ENCODE measurements around the gene BBS9. TPM values are rescaled to one million over a fixed set of nuclear protein-coding genes. Genes with fewer than 3 reads are reported as not detected.

Gene BBS9
- total RNA-seq, 1 donor from 2014 or later, result 28.4 TPM

DNA sequence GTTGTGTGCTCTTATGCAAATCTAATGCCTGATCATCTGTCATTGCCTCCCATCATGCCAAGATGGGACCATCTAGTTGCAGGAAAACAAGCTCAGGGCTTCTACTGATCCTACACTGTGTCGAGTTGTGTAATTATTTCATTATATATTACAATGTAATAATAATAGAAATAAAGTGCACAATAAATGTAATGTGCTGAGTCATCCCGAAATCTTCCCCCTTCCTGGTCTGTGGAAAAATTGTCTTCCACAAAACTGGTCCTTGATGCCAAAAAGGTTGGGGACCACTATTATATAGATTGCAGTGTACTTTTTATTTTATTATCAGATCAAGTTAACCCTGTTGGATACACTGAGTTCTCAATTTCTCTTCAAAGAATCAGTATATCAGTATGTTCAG, 50.2 kb downstream of the BBS9 start:
- Histone ChIP-seq H3K4me3 (no peak overlapping the region), H3K27ac (no peak overlapping the region), H3K9me3 (no peaks in the 10 kb centered on the region), H3K27me3 (ENCODE audit: low read depth) (no peaks in the 10 kb centered on the region), H3K36me3 (peaks cover 10% of the 10 kb centered on the region), H3K4me1 (no peaks in the 10 kb centered on the region)
- ATAC-seq (no peak), DNase-seq (no peak)
- intact Hi-C loops (cut with DNase I), result no loop called here
- TF ChIP-seq, protein P1, sequence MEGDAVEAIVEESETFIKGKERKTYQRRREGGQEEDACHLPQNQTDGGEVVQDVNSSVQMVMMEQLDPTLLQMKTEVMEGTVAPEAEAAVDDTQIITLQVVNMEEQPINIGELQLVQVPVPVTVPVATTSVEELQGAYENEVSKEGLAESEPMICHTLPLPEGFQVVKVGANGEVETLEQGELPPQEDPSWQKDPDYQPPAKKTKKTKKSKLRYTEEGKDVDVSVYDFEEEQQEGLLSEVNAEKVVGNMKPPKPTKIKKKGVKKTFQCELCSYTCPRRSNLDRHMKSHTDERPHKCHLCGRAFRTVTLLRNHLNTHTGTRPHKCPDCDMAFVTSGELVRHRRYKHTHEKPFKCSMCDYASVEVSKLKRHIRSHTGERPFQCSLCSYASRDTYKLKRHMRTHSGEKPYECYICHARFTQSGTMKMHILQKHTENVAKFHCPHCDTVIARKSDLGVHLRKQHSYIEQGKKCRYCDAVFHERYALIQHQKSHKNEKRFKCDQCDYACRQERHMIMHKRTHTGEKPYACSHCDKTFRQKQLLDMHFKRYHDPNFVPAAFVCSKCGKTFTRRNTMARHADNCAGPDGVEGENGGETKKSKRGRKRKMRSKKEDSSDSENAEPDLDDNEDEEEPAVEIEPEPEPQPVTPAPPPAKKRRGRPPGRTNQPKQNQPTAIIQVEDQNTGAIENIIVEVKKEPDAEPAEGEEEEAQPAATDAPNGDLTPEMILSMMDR (IDR thresholded peaks at IDR 0.05), result no peak

DNA sequence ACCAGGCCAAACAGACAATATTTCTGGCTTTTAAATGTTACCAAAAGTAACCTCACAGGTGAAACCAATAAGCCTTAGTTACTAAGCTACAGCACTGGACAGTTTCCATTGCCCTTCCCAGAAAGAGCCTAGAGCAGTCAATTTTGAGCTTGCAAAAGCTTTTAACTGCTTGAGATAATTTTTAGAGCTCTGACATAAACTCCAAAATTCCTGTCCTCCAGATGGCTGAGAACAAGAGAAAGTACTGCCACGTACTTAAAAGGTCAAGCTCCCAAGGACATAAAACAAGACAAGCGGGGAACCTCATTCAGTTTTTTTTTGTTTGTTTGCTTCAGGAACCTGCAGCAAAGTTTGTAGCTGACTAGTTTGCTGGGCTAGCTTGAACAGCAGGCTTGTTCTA, 54.1 kb downstream of the BBS9 start:
- H3K36me3 ChIP-seq, result peaks cover 10% of the 10 kb centered on the region
- no peaks in the 10 kb centered on the region for H3K27me3 ChIP-seq (ENCODE audit: low read depth)
- TF ChIP-seq, protein P1 (IDR thresholded peaks at IDR 0.05), result no peak
- no peaks in the 10 kb centered on the region for H3K4me1 ChIP-seq
- DNase-seq, result no peak
- H3K4me3 ChIP-seq, result no peak overlapping the region
- no peaks in the 10 kb centered on the region for H3K9me3 ChIP-seq
- intact Hi-C loops (cut with DNase I), result no loop called here
- no peak overlapping the region for H3K27ac ChIP-seq
- ATAC-seq, result no peak

DNA sequence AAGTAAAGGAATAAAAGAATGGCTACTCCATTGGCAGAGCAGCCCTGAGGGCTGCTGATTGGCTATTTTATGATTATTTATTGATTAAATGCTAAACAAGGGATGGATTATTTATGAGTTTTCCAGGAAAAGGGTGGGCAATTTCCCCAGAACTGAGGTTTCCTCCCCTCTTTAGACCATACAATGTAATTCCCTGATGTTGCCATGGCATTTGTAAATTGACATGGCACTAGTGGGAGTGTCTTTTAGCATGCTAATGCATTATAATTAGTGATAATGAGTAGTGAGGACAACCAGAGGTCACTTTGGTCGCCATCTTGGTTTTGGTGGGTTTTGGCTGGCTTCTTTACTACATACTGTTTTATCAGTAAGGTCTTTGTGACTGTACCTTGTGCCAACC, 55.5 kb downstream of the BBS9 start:
- Histone ChIP-seq H3K27ac (no peak overlapping the region), H3K36me3 (peaks cover 10% of the 10 kb centered on the region), H3K9me3 (no peaks in the 10 kb centered on the region), H3K4me1 (no peaks in the 10 kb centered on the region), H3K4me3 (no peak overlapping the region), H3K27me3 (ENCODE audit: low read depth) (no peaks in the 10 kb centered on the region)
- TF ChIP-seq, protein P1 (IDR thresholded peaks at IDR 0.05), result no peak
- intact Hi-C loops (cut with DNase I), result no loop called here
- ATAC-seq, result no peak
- no peak for DNase-seq

DNA sequence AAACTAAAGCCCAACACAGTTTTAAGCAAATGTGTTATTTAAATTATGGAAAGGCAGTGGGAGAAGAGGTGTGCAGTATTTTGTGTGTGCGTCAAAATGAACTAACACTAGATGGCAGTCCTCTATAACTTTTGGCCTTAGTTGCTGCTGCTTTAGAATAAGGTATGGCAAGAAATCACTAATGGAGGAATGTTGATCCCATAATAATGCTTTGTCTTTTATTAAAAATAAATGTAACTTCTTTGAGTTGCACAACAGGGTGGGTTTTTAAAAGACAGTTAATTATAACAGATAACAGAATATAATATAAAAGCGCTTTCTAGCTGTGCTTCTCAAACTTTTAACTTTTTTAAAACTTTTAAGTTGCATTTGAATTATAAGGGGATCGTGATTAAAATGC, 56.4 kb downstream of the BBS9 start:
- Histone ChIP-seq H3K9me3 (no peaks in the 10 kb centered on the region), H3K27ac (no peak overlapping the region), H3K4me1 (no peaks in the 10 kb centered on the region), H3K27me3 (ENCODE audit: low read depth) (no peaks in the 10 kb centered on the region), H3K36me3 (peaks cover 7% of the 10 kb centered on the region), H3K4me3 (no peak overlapping the region)
- intact Hi-C loops (cut with DNase I), result no loop called here
- ATAC-seq (no peak), DNase-seq (no peak)
- TF ChIP-seq, protein P1 (IDR thresholded peaks at IDR 0.05), result peak; percentile 56

DNA sequence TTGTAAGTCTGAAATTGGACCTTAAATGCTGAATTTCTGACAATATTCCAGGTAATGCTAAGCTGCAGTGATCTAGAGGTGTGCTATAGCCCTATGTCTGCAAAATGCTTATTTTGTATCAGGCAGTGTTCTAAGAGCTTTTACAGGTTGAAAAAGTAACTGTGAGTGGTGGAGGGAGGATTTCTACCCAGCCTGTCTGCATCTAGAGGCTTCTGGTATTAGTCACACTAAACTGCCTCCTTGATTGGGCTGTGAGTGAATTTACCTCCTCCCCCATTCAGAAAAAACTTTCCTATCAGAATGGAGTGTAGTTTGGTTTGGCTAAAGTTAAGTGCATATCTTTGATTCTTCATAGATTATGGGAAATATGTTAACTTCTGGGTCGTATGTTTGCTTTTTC, 56.8 kb downstream of the BBS9 start:
- H3K27me3 ChIP-seq (ENCODE audit: low read depth), result no peaks in the 10 kb centered on the region
- H3K4me1 ChIP-seq, result no peaks in the 10 kb centered on the region
- H3K27ac ChIP-seq, result no peak overlapping the region
- no peak overlapping the region for H3K4me3 ChIP-seq
- no peak for ATAC-seq
- TF ChIP-seq, protein P1 (IDR thresholded peaks at IDR 0.05), result no peak
- intact Hi-C loops (cut with DNase I), result no loop called here
- H3K9me3 ChIP-seq, result no peaks in the 10 kb centered on the region
- DNase-seq, result no peak
- H3K36me3 ChIP-seq, result peaks cover 3% of the 10 kb centered on the region
